Stomach (tissue), 9 donors: ENCODE data around the gene FAM81A. TPM values are rescaled to one million over a fixed set of nuclear protein-coding genes. Genes with fewer than 3 reads are reported as not detected.
A peak's percentile ranks its signal among the peaks of the same experiment; 100 is the strongest.
"Not testable (repeated sequence)": the region's sequence is repeated elsewhere in the genome, so short reads cannot be mapped to it uniquely, and the experiment has no call there.

Experiments
- DNase-seq, 2 donors: peaks; one replicate each; pipeline versions ENCODE4 v3.0.0 to v3.0.0-alpha.2; 2013 to 2019
- H3K27ac ChIP-seq, 5 donors: fragments of 200-600 bp in 4 of 5; sonication (generic) in 4 of 5; one replicate each; pipeline ENCODE4 v1.5.1; 2013 to 2019; ENCODE audit warnings: mild to moderate bottlenecking in 1 of 5, moderate library complexity in 1 of 5
- H3K27me3 ChIP-seq, 3 donors: fragments of 200-600 bp; sonication (generic); one replicate each; pipeline ENCODE4 v1.5.1; 2017 to 2019; ENCODE audit warnings: mixed run types in 1 of 3
- H3K36me3 ChIP-seq, 4 donors: fragments of 200-600 bp; sonication (generic); 1 replicate in 3 of 4; 2 replicates in 1 of 4; pipeline ENCODE4 v1.5.1; 2016 to 2019
- H3K4me1 ChIP-seq, 4 donors: fragments of 200-600 bp; sonication (generic); one replicate each; pipeline ENCODE4 v1.5.1; 2016 to 2019
- H3K4me3 ChIP-seq, 4 donors: fragments of 200-600 bp; sonication (generic) in 3 of 4; one replicate each; pipeline ENCODE4 v1.5.1; 2016 to 2019; ENCODE audit warnings: mild to moderate bottlenecking in 1 of 4
- H3K9me3 ChIP-seq, 4 donors: fragments of 200-600 bp; sonication (generic); one replicate each; pipeline ENCODE4 v1.5.1; 2016 to 2019
- EP300 ChIP-seq: sonication (generic); formaldehyde crosslinking; IDR thresholded peaks from one replicate; pipeline ENCODE4 v1.6.1; 2017; ENCODE audit warnings: antibody characterized with exemption
- POLR2A ChIP-seq, 4 donors: fragments of 450-650 bp; IDR thresholded peaks; one replicate each; pipeline ENCODE4 v1.6.1; 2016; ENCODE audit warnings: antibody characterized with exemption in 4 of 4, control low read depth in 2 of 4, mild to moderate bottlenecking in 1 of 4, moderate library complexity in 1 of 4
- POLR2AphosphoS5 ChIP-seq, 3 donors: sonication (generic); formaldehyde crosslinking; IDR thresholded peaks; one replicate each; pipeline ENCODE4 v1.6.1; 2016; ENCODE audit warnings: antibody characterized with exemption in 3 of 3
- WGBS, 5 donors: extraction: QIAGEN DNeasy Blood & Tissue Kit in 3 of 5; methylation state at CpG; one replicate each; pipeline versions ENCODE4 v1.1.5 to v1.1.7; 2013 to 2018; 5-methylcytosine and 5-hydroxymethylcytosine counted together
- intact Hi-C: fragments of 100-400 bp; cut with DNase I; formaldehyde crosslinking; loops from one replicate; pipeline ENCODE4 v1.15.1; 2023; ENCODE audit warnings: low total_unique reads
- polyA plus RNA-seq, 3 donors: library from polyadenylated mRNA; stranded (reverse); fragments of 200-250 nt; gene quantifications; one replicate each; pipeline ENCODE4 v1.2.3, GENCODE V29; 2013
- total RNA-seq, 5 donors: library from RNA; depleted of rRNA; stranded (reverse); fragments of >200 nt; gene quantifications; one replicate each; pipeline versions ENCODE4 v1.1.0 to v1.2.3, GENCODE V29; 2014 to 2016
- TF ChIP-seq, protein P1 (sequence below), 7 experiments: fragments of 450-650 bp in 4 of 7; fragments of 200-600 bp in 3 of 7; sonication (generic) in 3 of 7; IDR thresholded peaks; one replicate each; pipeline ENCODE4 v1.5.1; 2016 to 2019; ENCODE audit warnings: antibody characterized with exemption in 7 of 7, control low read depth in 2 of 7, mild to moderate bottlenecking in 1 of 7
- donor health status: healthy with polysubstance abuse.
- donor health status: Bipolar disorder and iron deficiency.
- donor health status: healthy.

FAM81A gene
- total and polyA plus RNA-seq, 8 donors = 0.14 to 5.4 (median 0.84) TPM; not detected in 2

DNA sequence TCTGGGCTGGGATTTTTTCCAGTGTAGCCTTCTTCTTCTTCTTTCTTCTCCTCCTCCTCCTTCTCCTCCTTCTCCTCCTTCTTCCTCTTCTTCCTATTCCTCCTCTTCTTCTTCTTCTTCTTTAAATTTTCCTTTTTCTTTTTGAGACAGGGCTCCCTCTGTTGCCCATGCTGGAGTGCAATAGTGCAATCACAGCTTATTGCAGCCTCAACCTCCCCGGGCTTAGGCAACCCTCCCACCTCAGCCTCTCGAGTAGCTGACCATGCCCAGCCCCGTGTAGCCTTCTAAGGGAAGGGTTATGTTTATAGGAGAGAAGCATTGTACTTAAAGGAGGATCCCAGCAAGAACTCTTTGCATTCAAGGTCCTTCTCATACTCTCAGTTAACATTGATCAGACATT, 41.3 kb upstream of the FAM81A start:
- TF ChIP-seq EP300 (no peak), POLR2AphosphoS5 (IDR thresholded peaks at IDR 0.05) (no peak), POLR2A (IDR thresholded peaks at IDR 0.05) (no peak)
- TF ChIP-seq, protein P1, sequence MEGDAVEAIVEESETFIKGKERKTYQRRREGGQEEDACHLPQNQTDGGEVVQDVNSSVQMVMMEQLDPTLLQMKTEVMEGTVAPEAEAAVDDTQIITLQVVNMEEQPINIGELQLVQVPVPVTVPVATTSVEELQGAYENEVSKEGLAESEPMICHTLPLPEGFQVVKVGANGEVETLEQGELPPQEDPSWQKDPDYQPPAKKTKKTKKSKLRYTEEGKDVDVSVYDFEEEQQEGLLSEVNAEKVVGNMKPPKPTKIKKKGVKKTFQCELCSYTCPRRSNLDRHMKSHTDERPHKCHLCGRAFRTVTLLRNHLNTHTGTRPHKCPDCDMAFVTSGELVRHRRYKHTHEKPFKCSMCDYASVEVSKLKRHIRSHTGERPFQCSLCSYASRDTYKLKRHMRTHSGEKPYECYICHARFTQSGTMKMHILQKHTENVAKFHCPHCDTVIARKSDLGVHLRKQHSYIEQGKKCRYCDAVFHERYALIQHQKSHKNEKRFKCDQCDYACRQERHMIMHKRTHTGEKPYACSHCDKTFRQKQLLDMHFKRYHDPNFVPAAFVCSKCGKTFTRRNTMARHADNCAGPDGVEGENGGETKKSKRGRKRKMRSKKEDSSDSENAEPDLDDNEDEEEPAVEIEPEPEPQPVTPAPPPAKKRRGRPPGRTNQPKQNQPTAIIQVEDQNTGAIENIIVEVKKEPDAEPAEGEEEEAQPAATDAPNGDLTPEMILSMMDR (IDR thresholded peaks at IDR 0.05) = no peak
- intact Hi-C loops = no loop called here

DNA sequence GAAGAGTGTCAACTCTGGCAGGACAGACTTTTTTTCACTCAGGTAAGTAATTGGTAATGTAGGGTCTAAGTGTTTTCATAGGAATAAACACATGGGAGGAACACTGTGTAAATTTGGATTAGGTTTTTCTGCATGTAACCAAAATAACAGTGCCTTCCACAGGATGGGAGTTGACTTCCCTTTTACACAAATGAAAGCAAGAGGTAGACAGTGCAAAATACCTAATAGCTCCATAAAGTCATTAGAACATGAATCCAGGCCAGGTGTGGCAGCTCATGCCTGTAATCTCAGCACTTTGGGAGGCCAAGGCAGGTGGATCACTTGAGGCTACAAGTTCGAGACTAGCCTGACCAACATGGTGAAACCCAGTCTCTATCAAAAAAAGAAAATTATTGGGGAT, 39.8 kb upstream of the FAM81A start:
- no peak overlapping the region for H3K27ac ChIP-seq
- H3K4me3 ChIP-seq = no peak overlapping the region
- H3K27me3 ChIP-seq = no peaks in the 10 kb centered on the region
- WGBS, 5 donors = 78 to 95% (median 90%) methylated on average over 1 of the region's 1 CpG
- no peak for TF ChIP-seq POLR2AphosphoS5 (IDR thresholded peaks at IDR 0.05)
- TF ChIP-seq, protein P1 (IDR thresholded peaks at IDR 0.05) = no peak
- no peak for TF ChIP-seq POLR2A (IDR thresholded peaks at IDR 0.05)
- no peak for TF ChIP-seq EP300
- intact Hi-C loops = no loop called here
- no peak for DNase-seq
- no peaks in the 10 kb centered on the region for H3K36me3 ChIP-seq
- no peaks in the 10 kb centered on the region for H3K9me3 ChIP-seq
- H3K4me1 ChIP-seq = peaks cover 0 to 13% (median 5%) of the 10 kb centered on the region in 4 donors

More for the DNA sequence above, 41.3 kb upstream of the FAM81A start:
- Histone ChIP-seq H3K4me1 (peaks cover 0 to 13% (median 5%) of the 10 kb centered on the region in 4 donors), H3K36me3 (no peaks in the 10 kb centered on the region), H3K27me3 (no peaks in the 10 kb centered on the region), H3K4me3 (no peak overlapping the region), H3K9me3 (no peaks in the 10 kb centered on the region), H3K27ac (no peak overlapping the region)
- DNase-seq = no peak
- 34 to 53% (median 41%) methylated on average over 3 of the region's 3 CpGs for WGBS, 5 donors

DNA sequence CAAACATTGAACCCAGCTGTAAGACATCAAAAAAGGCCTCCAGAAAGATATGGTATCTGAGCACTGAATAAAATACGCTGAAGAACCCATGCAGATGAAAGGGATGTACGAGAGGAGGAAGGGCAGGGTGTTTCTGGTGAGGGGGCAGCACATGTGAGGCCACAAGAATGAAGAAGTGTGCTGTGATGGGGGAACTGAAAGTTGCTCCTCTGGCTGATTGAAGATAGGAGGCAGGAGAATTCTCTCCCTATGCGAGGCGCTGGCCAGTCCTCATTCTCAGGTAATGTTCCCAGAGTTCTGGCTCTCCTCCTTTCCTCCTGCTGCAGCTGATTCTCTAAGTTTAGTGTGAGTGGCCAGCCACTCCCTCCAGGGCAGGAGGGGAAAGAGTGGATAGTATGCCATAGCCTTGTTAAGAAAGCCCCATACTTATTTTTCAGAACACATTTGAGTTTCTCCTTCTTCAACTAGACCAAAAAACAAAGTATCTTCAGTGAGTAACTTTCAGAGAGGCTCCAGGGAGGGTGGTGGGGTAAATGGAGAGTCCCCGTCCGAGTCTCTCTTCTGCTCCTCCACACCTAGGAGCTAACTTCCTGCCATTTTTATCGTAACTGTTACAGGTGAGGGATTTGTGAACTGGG, 38.4 kb upstream of the FAM81A start:
- 40 to 62% (median 55%) methylated on average over 7 of the region's 7 CpGs for WGBS, 5 donors
- Histone ChIP-seq H3K9me3 (no peaks in the 10 kb centered on the region), H3K4me1 (peaks cover 0 to 13% (median 5%) of the 10 kb centered on the region in 4 donors), H3K27me3 (no peaks in the 10 kb centered on the region), H3K27ac (no peak overlapping the region), H3K36me3 (no peaks in the 10 kb centered on the region), H3K4me3 (no peak overlapping the region)
- no peak for TF ChIP-seq POLR2AphosphoS5 (IDR thresholded peaks at IDR 0.05)
- TF ChIP-seq, protein P1 (IDR thresholded peaks at IDR 0.05) = no peak
- TF ChIP-seq EP300 = no peak
- TF ChIP-seq POLR2A (IDR thresholded peaks at IDR 0.05) = no peak
- intact Hi-C loops = no loop called here
- peak in 1 of 2 donors; percentile 32 for DNase-seq

DNA sequence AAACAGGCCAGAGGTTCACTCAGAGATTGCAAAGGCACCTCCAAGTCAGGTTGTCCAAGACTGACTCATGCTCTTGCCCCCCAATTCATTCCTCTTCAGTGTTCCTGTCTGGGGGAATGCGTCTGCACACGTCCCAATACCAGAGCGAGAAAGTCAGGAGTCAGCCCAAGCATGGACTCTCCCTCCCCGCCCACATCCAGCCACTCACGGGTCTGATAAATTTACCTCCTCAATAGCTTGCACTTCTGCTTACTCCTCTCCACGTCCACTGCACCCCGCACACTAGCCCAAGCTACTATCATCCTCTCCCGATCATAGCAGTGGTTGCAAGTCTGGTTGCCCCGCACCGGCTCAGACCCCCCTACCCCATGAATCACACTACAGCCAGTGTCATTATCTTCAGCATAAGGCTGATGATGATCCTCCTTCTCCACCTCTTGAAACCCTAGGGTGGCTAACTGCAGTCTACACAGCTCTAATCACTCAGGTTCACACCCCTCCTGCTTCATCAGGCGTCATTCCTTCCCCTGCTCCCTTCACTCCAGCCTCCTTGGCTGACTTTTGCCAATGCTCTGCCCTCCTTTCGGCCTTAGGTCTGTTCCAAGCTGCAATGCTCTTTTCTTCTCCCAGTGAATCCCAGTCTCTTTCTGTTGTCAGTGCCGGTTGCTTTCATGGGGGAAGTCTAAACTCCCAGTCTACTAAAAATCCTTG, 37.7 kb upstream of the FAM81A start:
- Histone ChIP-seq H3K36me3 (no peaks in the 10 kb centered on the region), H3K27ac (no peak overlapping the region), H3K4me1 (peaks cover 0 to 13% (median 5%) of the 10 kb centered on the region in 4 donors), H3K27me3 (no peaks in the 10 kb centered on the region), H3K9me3 (no peaks in the 10 kb centered on the region), H3K4me3 (no peak overlapping the region)
- TF ChIP-seq, protein P1 (IDR thresholded peaks at IDR 0.05) = no peak
- TF ChIP-seq EP300 = no peak
- TF ChIP-seq POLR2AphosphoS5 (IDR thresholded peaks at IDR 0.05) = no peak
- no peak for TF ChIP-seq POLR2A (IDR thresholded peaks at IDR 0.05)
- no peak for DNase-seq
- WGBS, 5 donors = 72 to 86% (median 76%) methylated on average over 13 of the region's 13 CpGs
- intact Hi-C loops = no loop called here

DNA sequence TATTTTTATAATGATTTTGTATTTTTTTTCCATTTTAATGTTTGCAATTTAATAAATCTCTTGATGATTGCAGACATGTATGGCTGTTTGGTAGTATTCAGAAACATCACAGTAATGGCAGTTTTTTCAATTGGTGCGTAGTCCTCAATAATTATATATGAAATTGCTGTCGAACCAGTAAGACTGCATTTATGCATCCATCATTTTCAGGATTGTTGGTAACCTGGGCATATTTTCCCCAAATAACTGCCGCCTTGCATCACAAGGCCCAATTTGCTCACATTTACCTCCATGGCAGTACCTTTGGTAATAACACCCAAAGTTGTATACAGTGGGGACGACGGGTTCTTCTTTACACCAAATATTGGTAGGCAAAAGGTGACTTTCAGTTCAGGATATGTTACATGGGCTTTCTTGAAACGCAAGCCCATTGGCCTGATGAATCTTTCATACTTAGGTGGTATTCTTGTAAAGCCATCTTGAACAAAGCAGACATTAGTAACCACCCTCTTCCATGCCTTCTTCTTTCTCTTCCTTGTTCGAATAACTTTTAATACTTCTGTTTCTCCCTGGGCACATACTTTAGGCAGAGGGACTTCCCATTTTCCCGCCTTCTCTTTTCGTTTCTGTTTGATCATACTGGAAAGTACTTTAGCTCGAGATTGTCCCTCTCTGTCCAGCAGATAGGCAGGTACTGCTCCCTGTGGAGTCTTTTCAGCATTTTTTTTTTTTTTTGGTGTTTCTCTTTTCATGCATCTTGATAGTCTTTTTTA, 36.7 kb upstream of the FAM81A start:
- peaks cover 0 to 13% (median 5%) of the 10 kb centered on the region in 4 donors for H3K4me1 ChIP-seq
- 65 to 75% (median 68%) methylated on average over 10 of the region's 10 CpGs for WGBS, 5 donors
- H3K27ac ChIP-seq, H3K36me3 ChIP-seq, intact Hi-C loops, DNase-seq, H3K9me3 ChIP-seq, H3K4me3 ChIP-seq, H3K27me3 ChIP-seq: not testable (repeated sequence)
